Keratinocyte (primary cell): Measurements from ENCODE around the gene EEF1E1. TPM values are rescaled to one million over a fixed set of nuclear protein-coding genes. Genes with fewer than 3 reads are reported as not detected.

Source experiments
- DNase-seq: peaks from one replicate; pipeline ENCODE4 v3.0.0-alpha.2; 2011; ENCODE audit warnings: low read depth, missing footprints, low spot score
- FAIRE-seq: peaks from 2 replicates; lab custom pipeline; 2011; peaks lifted over from hg19 to GRCh38; lab: Jason Lieb, UNC
- H2AFZ ChIP-seq: 2 replicates; pipeline ENCODE4 v1.6.0; 2012; ENCODE audit warnings: low read length, control low read depth, inconsistent platforms; ENCODE audit not compliant: control insufficient read depth
- H3K27ac ChIP-seq: 2 replicates; pipeline ENCODE4 v1.5.1; 2011; ENCODE audit warnings: low read length; ENCODE audit not compliant: control insufficient read depth, insufficient read depth
- H3K27me3 ChIP-seq: 3 replicates; pipeline ENCODE4 v1.6.0; 2011; ENCODE audit warnings: low read length; ENCODE audit not compliant: control insufficient read depth, insufficient read depth; ENCODE audit errors: extremely low read depth
- H3K36me3 ChIP-seq, 2 experiments: 2 replicates in 1 of 2; 3 replicates in 1 of 2; pipeline ENCODE4 v1.5.1; 2011; ENCODE audit warnings: low read length in 2 of 2, mild to moderate bottlenecking in 1 of 2; ENCODE audit not compliant: control insufficient read depth in 2 of 2, insufficient read depth in 2 of 2; ENCODE audit errors: extremely low read depth in 1 of 2
- H3K4me1 ChIP-seq: 3 replicates; pipeline ENCODE4 v1.5.1; 2011; ENCODE audit warnings: low read length; ENCODE audit not compliant: control insufficient read depth, insufficient read depth; ENCODE audit errors: extremely low read depth
- H3K4me2 ChIP-seq: 3 replicates; pipeline ENCODE4 v1.6.0; 2011; ENCODE audit warnings: low read depth, low read length; ENCODE audit not compliant: control insufficient read depth, insufficient read depth; ENCODE audit errors: extremely low read depth
- H3K4me3 ChIP-seq, 3 experiments: fragments of 200-600 bp in 1 of 3; sonication (generic) in 1 of 3; 2 replicates in 2 of 3; 3 replicates in 1 of 3; pipeline ENCODE4 v1.5.1; 2011 to 2016; ENCODE audit warnings: low read length in 3 of 3, mild to moderate bottlenecking in 3 of 3, control low read depth in 2 of 3, inconsistent platforms in 1 of 3, low read depth in 1 of 3, mixed read lengths in 1 of 3, mixed run types in 1 of 3, moderate library complexity in 1 of 3; ENCODE audit not compliant: control insufficient read depth in 2 of 3, insufficient read depth in 2 of 3; ENCODE audit errors: extremely low read depth in 1 of 3
- H3K79me2 ChIP-seq: 2 replicates; pipeline ENCODE4 v1.6.0; 2012; ENCODE audit warnings: low read length; ENCODE audit not compliant: control insufficient read depth, insufficient read depth
- H3K9ac ChIP-seq: 3 replicates; pipeline ENCODE4 v1.6.0; 2011; ENCODE audit warnings: low read length; ENCODE audit not compliant: control insufficient read depth, insufficient read depth; ENCODE audit errors: extremely low read depth
- H3K9me1 ChIP-seq: 3 replicates; pipeline ENCODE4 v1.6.0; 2011; ENCODE audit warnings: low read length; ENCODE audit not compliant: control insufficient read depth, insufficient read depth; ENCODE audit errors: extremely low read depth
- H3K9me3 ChIP-seq: 2 replicates; pipeline ENCODE4 v1.5.1; 2012; ENCODE audit warnings: low read depth, low read length; ENCODE audit not compliant: control insufficient read depth
- H4K20me1 ChIP-seq: 3 replicates; pipeline ENCODE4 v1.6.0; 2011; ENCODE audit warnings: low read length; ENCODE audit not compliant: control insufficient read depth, insufficient read depth; ENCODE audit errors: extremely low read depth
- EZH2 ChIP-seq: IDR thresholded peaks from one replicate; pipeline ENCODE4 v1.6.1; 2012; ENCODE audit warnings: inconsistent platforms, mild to moderate bottlenecking, low read length, moderate library complexity
- dilution Hi-C: fragments of 300-500 bp; cut with MboI; formaldehyde crosslinking; loops from one replicate; pipeline ENCODE4 v1.7.0; 2020; ENCODE audit warnings: low sequenced_read_pairs; ENCODE audit not compliant: extremely low pct_ligation_motif_present
- polyA plus RNA-seq, 5 experiments: library from polyadenylated mRNA; depleted of rRNA in 3 of 5; stranded (reverse) in 3 of 5; stranded (forward) in 1 of 5; unstranded in 1 of 5; fragments of >200 nt; gene quantifications; 1 replicate in 1 of 5; 2 replicates in 3 of 5; 3 replicates in 1 of 5; pipeline versions ENCODE4 v1.2.1 to v1.2.3, GENCODE V29; 2011 to 2012; ENCODE audit warnings: missing spikeins in 2 of 5, low read depth in 1 of 5, low replicate concordance in 1 of 5
- TF ChIP-seq, protein P1 (sequence below), 3 experiments: IDR thresholded peaks in 1 of 3; conservative IDR thresholded peaks in 1 of 3; optimal IDR thresholded peaks in 1 of 3; 2 replicates in 2 of 3; 3 replicates in 1 of 3; pipeline versions ENCODE3 to v1.5.1; 2011; ENCODE audit warnings: low read length in 3 of 3, mild to moderate bottlenecking in 3 of 3, moderate library complexity in 2 of 3, control low read depth in 1 of 3, inconsistent platforms in 1 of 3; ENCODE audit not compliant: insufficient read depth in 2 of 3; ENCODE audit errors: extremely low read depth in 1 of 3

Gene EEF1E1
- polyA plus RNA-seq, 1 donor (not counting 4 experiments of a cell fraction or from before 2014, with no cell fraction given): 83.5 TPM

DNA sequence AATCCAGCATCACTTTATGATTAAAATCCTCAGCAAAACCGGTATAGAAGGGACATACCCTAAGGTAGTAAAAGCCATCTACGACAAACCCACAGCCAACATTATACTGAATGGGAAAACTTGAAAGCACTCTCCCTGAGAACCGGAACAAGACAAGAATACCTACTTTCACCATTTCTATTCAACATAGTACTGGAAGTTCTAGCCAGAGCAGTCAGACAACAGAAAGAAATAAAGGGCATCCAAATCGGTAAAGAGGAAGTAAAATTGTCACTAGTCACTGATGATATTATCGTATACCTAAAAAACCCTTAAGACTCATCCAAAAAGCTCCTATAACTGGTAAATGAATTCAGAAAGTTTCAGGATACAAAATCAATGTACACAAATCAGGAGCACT lies 71.4 kb downstream of the EEF1E1 start:
- Histone ChIP-seq H3K9me3 (no peaks in the 10 kb centered on the region), H3K9ac (no peak overlapping the region), H2AFZ (no peak overlapping the region), H3K9me1 (peaks cover 2% of the 10 kb centered on the region), H3K79me2 (peaks cover 11% of the 10 kb centered on the region), H3K27ac (no peak overlapping the region), H3K36me3 (no peaks in the 10 kb centered on the region), H4K20me1 (no peaks in the 10 kb centered on the region), H3K27me3 (no peaks in the 10 kb centered on the region), H3K4me2 (no peak overlapping the region), H3K4me1 (no peaks in the 10 kb centered on the region), H3K4me3 (no peak overlapping the region)
- DNase-seq (no peak), FAIRE-seq (no peak)
- dilution Hi-C loops: no loop called here
- TF ChIP-seq EZH2: no peak
- TF ChIP-seq, protein P1, sequence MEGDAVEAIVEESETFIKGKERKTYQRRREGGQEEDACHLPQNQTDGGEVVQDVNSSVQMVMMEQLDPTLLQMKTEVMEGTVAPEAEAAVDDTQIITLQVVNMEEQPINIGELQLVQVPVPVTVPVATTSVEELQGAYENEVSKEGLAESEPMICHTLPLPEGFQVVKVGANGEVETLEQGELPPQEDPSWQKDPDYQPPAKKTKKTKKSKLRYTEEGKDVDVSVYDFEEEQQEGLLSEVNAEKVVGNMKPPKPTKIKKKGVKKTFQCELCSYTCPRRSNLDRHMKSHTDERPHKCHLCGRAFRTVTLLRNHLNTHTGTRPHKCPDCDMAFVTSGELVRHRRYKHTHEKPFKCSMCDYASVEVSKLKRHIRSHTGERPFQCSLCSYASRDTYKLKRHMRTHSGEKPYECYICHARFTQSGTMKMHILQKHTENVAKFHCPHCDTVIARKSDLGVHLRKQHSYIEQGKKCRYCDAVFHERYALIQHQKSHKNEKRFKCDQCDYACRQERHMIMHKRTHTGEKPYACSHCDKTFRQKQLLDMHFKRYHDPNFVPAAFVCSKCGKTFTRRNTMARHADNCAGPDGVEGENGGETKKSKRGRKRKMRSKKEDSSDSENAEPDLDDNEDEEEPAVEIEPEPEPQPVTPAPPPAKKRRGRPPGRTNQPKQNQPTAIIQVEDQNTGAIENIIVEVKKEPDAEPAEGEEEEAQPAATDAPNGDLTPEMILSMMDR (optimal IDR thresholded peaks at IDR 0.05 in 1 of 3, IDR thresholded peaks at IDR 0.05 in 1 of 3, conservative IDR thresholded peaks at IDR 0.05 in 1 of 3; ENCODE audit: extremely low read depth in 1 of 3, insufficient read depth in 2 of 3, low read length in 3 of 3): no peak

Other genes with a start within 250 kb of the EEF1E1 start
- gene TXNDC5, start 191.8 kb downstream of the EEF1E1 start, polyA plus RNA-seq: 78.4 to 112 TPM (median 110 TPM) in 3 replicates
- gene BLOC1S5, start 38.2 kb downstream of the EEF1E1 start, polyA plus RNA-seq: 5.0 to 8.8 TPM (median 5.8 TPM) in 3 replicates